ENCODE data around the gene KDM3B. TPM values are rescaled to one million over a fixed set of nuclear protein-coding genes. Genes with fewer than 3 reads are reported as not detected.
"Not testable (repeated sequence)": the region's sequence is repeated elsewhere in the genome, so short reads cannot be mapped to it uniquely, and the experiment has no call there.

KDM3B gene
- total RNA-seq, 4 donors from 2014 or later, result 21.8 to 96.4 (median 51.5) TPM

GRCh38 chr5:138469540-138470321 lies 117.2 kb downstream of the KDM3B start:
- intact Hi-C loops (cut with DNase I; ENCODE audit: low total_unique reads), result no loop called here
- no peaks in the 10 kb centered on the region for H3K27me3 ChIP-seq
- no peak overlapping the region for H3K27ac ChIP-seq
- no peak overlapping the region for H3K4me3 ChIP-seq
- H3K4me1 ChIP-seq, result peaks cover 0 to 8% of the 10 kb centered on the region in 2 donors
- TF ChIP-seq POLR2A (IDR thresholded peaks at IDR 0.05), result no peak
- no peak for TF ChIP-seq CTCF (IDR thresholded peaks at IDR 0.05)
- peak; percentile 17 to 41 for DNase-seq
- H3K9me3 ChIP-seq, result no peaks in the 10 kb centered on the region
- no peaks in the 10 kb centered on the region for H3K36me3 ChIP-seq

GRCh38 chr5:138470322-138471051 lies 118.0 kb downstream of the KDM3B start:
- H3K4me3 ChIP-seq, result no peak overlapping the region
- no peaks in the 10 kb centered on the region for H3K27me3 ChIP-seq
- intact Hi-C loops (cut with DNase I; ENCODE audit: low total_unique reads), result no loop called here
- no peak for DNase-seq
- no peaks in the 10 kb centered on the region for H3K36me3 ChIP-seq
- no peak overlapping the region for H3K27ac ChIP-seq
- H3K4me1 ChIP-seq, result peaks cover 0 to 8% of the 10 kb centered on the region in 2 donors
- TF ChIP-seq CTCF (IDR thresholded peaks at IDR 0.05) (no peak), POLR2A (IDR thresholded peaks at IDR 0.05) (no peak)
- H3K9me3 ChIP-seq, result no peaks in the 10 kb centered on the region

- H3K4me1 ChIP-seq, result peaks cover 0 to 8% of the 10 kb centered on the region in 2 donors
- DNase-seq, result no peak
- H3K36me3 ChIP-seq, result no peaks in the 10 kb centered on the region
- no peaks in the 10 kb centered on the region for H3K27me3 ChIP-seq
- intact Hi-C loops (cut with DNase I; ENCODE audit: low total_unique reads), result no loop called here
- no peak overlapping the region for H3K27ac ChIP-seq
- TF ChIP-seq POLR2A (IDR thresholded peaks at IDR 0.05) (no peak), CTCF (IDR thresholded peaks at IDR 0.05) (no peak)
- no peak overlapping the region for H3K4me3 ChIP-seq
- H3K9me3 ChIP-seq, result no peaks in the 10 kb centered on the region
Observed at GRCh38 chr5:138471052-138471361, 118.5 kb downstream of the KDM3B start.

GRCh38 chr5:138472353-138472752 lies 119.9 kb downstream of the KDM3B start:
- DNase-seq, result no peak
- intact Hi-C loops (cut with DNase I; ENCODE audit: low total_unique reads), result no loop called here
- Histone ChIP-seq H3K36me3 (no peaks in the 10 kb centered on the region), H3K27me3 (no peaks in the 10 kb centered on the region), H3K4me1 (peaks cover 0 to 2% of the 10 kb centered on the region in 2 donors), H3K4me3 (no peak overlapping the region), H3K27ac (no peak overlapping the region), H3K9me3 (no peaks in the 10 kb centered on the region)
- TF ChIP-seq CTCF (IDR thresholded peaks at IDR 0.05), result no peak
- no peak for TF ChIP-seq POLR2A (IDR thresholded peaks at IDR 0.05)

GRCh38 chr5:138473151-138473550 lies 120.7 kb downstream of the KDM3B start:
- H3K4me1 ChIP-seq; DNase-seq; H3K4me3 ChIP-seq; H3K9me3 ChIP-seq; H3K36me3 ChIP-seq; H3K27ac ChIP-seq; H3K27me3 ChIP-seq; intact Hi-C loops (cut with DNase I; ENCODE audit: low total_unique reads): not testable (repeated sequence)

Measured in uterus (tissue), 4 donors.